CD4-positive, alpha-beta T cell treated with Interferon alpha-2 for 1 hour (primary cell): Measurements from ENCODE around the gene RPUSD1.

Source experiments
- DNase-seq, 2 donors: peaks; one replicate each; pipeline ENCODE4 v3.0.0-alpha.2; 2020 to 2022

RPUSD1 gene

DNA sequence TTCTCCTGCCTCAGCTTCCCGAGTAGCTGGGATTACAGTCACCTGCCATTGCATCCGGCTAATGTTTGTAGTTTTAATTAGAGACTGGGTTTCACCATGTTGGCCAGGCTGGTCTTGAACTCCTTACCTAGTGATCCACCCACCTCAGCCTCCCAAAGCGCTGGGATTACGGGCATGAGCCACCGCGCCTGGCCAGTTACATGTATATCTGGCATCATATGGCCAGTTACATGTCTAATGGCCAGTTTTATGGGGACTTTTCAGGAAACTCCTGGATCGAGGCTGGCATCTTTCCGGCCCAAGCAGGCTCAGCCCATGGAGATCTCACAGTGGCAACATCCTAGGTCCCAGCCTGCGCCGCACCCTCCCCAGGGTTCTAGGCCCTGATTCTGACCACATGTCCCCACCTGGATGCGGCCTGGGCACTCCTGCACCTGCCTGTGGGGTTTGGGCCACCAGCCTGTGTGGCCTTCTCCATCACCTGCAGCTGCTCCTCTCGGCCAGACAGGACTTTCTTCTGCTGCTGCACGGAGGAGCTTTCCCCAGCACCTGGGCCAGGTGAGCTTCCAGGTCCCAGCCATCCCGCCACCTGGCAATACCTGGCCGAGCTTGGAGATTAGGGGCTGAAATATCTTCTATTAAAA is 46.1 kb downstream of the RPUSD1 start:
- no peak for DNase-seq

DNA sequence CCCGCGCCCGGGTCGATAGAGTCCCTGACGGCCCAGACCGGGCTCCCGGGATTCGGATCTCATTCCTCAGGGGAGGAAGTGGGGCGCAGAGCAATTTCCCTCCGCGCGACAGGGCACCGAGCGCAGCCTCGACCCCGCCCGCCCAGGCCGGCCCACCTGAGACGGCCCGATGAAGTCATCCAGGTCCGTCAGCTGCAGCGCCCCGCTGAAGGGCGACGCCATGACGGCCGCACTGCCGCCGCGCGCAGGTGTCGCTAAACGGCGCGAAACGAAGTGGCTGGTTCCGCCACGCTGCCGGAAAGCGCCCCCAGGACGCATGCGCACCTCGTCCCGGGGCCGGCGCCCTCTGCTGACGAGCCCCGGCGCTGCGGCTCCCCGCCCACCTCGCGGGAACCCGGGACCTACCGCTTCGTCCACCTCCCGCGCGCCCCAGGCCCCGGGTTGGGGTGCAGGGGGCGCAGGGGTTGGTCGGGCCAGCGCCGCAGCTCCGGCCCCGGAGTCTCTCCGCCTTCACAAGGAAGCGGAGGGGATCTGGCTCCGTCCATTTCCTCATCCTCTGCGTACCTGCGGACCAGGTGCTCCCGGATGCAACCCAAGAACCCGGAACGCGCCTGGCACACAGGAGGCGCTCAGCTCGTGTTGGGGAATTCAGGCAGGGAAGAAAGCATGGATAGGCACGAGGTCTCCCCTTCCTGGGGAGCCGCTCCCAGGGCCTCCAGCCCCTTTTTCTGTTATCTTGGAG is 47.2 kb downstream of the RPUSD1 start, which contains the start of gene CIAO3:
Gene CIAO3 (minus strand): TSS at position 234 of the 742 bp plus-strand sequence. CDS start 12 bp downstream, at position 222.
- DNase-seq, result peak; percentile 87 to 93

DNA sequence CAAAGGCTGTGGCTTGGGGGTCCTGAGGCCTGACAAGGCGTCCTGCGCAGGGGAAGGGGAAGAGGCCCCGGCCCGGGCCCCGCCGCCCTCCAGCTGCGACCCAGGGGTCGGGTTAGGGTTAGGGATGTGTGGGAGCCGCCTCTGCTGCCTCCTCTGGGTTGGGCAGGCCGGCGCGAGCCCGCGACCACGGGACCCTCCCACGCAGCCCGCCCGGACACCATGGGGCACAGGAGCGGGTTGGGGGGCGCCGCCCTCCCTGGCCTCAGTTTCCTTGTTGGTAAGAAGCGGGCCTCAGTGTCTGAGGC is 47.8 kb downstream of the RPUSD1 start:
- DNase-seq, result no peak

DNA sequence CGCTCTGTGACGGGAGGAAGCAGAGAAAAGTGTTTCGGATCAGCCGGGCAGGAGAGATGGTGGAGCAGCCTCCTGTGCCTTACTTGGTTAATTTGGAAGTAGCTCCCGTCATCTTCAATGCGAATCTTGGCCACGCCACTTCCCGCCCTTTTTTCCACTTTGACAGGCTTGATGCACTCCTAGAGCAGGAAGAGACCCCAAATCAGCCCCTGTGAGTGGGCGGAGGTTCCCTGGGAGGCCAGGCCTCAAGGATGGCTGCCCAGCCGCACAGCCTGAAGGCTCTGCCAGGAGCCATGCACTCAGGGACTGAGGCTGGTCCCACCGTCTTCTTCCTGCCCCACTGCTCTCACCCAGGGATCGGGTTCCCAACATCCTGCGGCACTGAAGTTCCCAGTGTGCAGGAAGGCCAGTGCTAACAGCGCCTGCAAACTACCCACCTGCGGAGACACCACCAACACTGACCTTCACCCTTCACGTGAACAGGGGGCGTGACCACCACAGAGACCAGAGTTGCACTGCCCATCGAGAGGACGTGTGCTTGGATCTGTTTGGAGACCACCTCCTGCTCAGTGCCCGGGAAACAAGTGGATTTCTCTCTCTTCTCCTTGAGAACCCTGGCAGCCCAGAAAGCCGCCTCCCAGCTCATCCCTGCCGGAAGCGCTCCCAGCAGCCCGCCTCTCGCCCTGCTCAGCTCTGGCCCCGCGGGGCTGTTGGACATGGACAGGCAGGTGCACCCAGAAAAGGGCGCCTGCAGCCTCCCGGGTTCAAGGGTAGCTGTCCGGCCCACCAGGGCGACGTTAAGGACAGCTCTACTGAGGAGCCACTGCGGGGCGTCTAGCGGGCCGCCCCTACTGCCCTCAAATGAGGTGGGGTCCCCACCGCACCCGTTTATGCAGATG is 48.4 kb downstream of the RPUSD1 start:
- no peak for DNase-seq

DNA sequence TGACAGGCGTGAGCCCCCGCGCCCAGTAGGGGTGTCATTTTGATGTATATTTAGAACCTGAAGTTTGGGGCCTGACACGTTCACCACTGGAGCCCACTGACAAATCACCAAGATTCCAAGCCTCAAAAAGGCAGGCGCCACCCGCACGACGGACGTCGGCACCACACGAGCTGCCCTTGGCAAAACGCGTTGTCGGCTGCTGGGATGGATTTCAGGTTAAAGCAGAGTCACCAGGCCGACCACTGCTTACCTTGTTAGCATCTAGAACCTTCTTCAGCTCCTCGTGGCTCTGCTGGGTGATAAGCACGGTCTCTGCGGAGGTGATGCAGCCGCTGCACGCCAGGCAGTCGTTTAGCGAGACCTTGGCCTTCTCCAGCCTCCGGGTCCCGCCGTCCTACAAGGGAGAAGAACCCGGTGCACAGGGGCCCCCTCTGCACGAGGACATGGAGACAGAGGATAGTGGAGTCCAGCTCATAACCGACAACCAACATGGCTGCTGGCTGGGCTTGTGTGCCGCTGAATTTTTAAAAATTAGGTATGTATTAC is 51.2 kb downstream of the RPUSD1 start:
- DNase-seq, result no peak

DNA sequence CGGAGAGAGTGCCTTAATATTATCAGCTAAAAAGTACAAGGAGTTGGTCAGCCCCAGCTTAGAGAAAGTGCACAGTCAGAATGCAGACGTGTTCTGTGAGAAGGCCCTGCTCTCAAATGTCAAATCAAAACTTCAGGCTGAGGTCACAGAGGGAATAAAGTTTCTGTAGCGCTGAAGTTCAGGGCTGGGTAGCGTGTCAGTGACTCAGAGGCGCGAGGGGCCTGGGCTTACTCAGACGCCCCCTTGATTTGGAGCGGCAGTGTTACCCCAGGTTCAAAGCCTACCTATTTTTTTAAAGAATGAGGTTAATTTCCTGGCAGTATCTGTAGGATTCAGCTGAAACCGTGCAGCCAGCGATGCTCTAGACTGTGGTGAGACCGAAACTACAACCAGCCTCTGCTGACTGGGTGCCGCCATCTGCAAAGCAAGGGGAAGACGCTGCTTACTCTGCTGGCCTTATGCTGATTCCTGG is 52.2 kb downstream of the RPUSD1 start:
- DNase-seq, result no peak

DNA sequence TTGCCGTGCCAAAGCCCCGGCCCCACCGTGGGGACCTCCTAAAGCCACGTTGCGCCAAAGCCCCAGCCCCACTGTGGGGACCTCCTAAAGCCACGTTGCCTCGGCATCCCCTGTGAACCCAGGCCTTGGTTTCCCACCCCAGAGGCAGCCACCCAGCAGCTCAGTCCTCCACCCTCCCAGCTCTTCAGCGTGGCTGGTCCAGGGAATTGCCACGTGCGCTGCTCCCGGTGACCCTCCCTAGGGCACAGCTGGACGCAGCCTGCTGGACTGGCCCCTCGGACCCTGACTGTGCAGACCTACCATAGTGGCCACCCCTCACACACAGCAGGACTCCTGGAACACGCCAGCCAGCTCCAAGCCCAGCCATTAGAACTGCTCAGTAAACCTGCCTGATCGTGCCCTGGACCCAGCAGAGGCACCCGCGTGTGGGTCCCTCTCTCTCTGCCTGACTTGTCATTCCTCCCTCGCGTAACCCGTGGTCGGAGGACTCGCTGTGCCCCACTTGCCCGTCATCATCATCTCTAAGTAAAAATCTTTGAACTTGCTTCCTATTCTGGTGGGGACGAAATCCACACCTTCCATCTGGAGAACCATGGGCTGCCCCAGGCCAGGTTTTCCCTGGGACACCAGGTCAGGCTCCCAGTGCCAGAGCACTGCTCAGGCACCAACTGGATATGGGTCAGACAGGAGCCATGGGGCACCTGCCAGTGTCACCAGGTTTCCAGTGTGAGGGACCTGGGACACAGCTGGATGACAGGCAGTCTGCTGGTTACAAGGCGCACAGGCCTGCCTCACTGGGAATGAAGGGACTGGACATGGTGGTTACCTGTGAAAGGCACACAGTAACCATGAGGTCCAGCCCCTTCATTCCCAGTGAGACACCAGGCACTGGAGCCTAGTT is 53.0 kb downstream of the RPUSD1 start:
- DNase-seq, result no peak
